MM.1S (cell line): ENCODE measurements around the gene IGFBP4.

Experiments used
- DNase-seq: peaks from one replicate; pipeline ENCODE4 v3.0.0-alpha.2; 2015
- H2AFZ ChIP-seq: fragments of 300-600 bp; sonication (generic); 2 replicates; pipeline ENCODE4 v1.6.0; 2016; ENCODE audit warnings: antibody characterized with exemption, low read length
- H3F3A ChIP-seq: fragments of 300-600 bp; sonication (generic); 2 replicates; pipeline ENCODE4 v1.6.1; 2016; ENCODE audit warnings: mild to moderate bottlenecking, antibody characterized with exemption, low read length, moderate library complexity, mixed read lengths; ENCODE audit not compliant: insufficient read depth
- H3K27ac ChIP-seq: fragments of 300-600 bp; sonication (generic); 2 replicates; pipeline ENCODE4 v1.5.1; 2016; ENCODE audit warnings: mild to moderate bottlenecking, low read length
- H3K27me3 ChIP-seq: fragments of 300-600 bp; sonication (generic); replicated peaks from 2 replicates; pipeline ENCODE4 v1.6.0; 2016; ENCODE audit warnings: low read length; ENCODE audit not compliant: insufficient read depth
- H3K36me3 ChIP-seq: fragments of 300-600 bp; sonication (generic); replicated peaks from 2 replicates; pipeline ENCODE4 v1.6.1; 2016; ENCODE audit warnings: mild to moderate bottlenecking, low read length, mixed read lengths; ENCODE audit not compliant: insufficient read depth
- H3K4me1 ChIP-seq: fragments of 300-600 bp; sonication (generic); 2 replicates; pipeline ENCODE4 v1.6.1; 2016; ENCODE audit warnings: low read length, mixed read lengths
- H3K4me2 ChIP-seq: fragments of 300-600 bp; sonication (generic); 2 replicates; pipeline ENCODE4 v1.6.0; 2016; ENCODE audit warnings: low read depth, low read length
- H3K4me3 ChIP-seq: fragments of 300-600 bp; sonication (generic); 2 replicates; pipeline ENCODE4 v1.5.1; 2016; ENCODE audit warnings: low read length, mixed read lengths
- H3K79me2 ChIP-seq: fragments of 300-600 bp; sonication (generic); 2 replicates; pipeline ENCODE4 v1.6.1; 2016; ENCODE audit warnings: mixed run types, low read length, mixed read lengths
- H3K9ac ChIP-seq: fragments of 300-600 bp; sonication (generic); 2 replicates; pipeline ENCODE4 v1.6.1; 2016; ENCODE audit warnings: low read length, mixed read lengths
- H3K9me2 ChIP-seq: fragments of 300-600 bp; sonication (generic); replicated peaks from 2 replicates; pipeline ENCODE4 v1.6.1; 2016; ENCODE audit warnings: mild to moderate bottlenecking, low read length, mixed read lengths; ENCODE audit not compliant: insufficient read depth
- H3K9me3 ChIP-seq: fragments of 300-600 bp; sonication (generic); replicated peaks from 2 replicates; pipeline ENCODE4 v1.6.1; 2016; ENCODE audit warnings: mild to moderate bottlenecking, low read length, mixed read lengths; ENCODE audit not compliant: insufficient read depth
- H4K20me1 ChIP-seq: fragments of 300-600 bp; sonication (generic); 2 replicates; pipeline ENCODE4 v1.6.1; 2016; ENCODE audit warnings: mild to moderate bottlenecking, low read length, moderate library complexity, mixed read lengths; ENCODE audit not compliant: insufficient read depth
- CTCF ChIP-seq: fragments of 300-600 bp; sonication (generic); IDR thresholded peaks from 2 replicates; pipeline ENCODE4 v1.5.1; 2016; ENCODE audit warnings: antibody characterized with exemption, low read length, mixed read lengths
- EZH2 ChIP-seq: fragments of 300-600 bp; sonication (generic); optimal IDR thresholded peaks from 2 replicates; pipeline ENCODE3; 2017; ENCODE audit warnings: low read depth, mild to moderate bottlenecking, antibody characterized with exemption, low read length, mixed read lengths
- EZH2phosphoT487 ChIP-seq: fragments of 300-600 bp; sonication (generic); IDR thresholded peaks from 2 replicates; pipeline ENCODE4 v1.6.1; 2018; ENCODE audit warnings: antibody characterized with exemption, low read length

The IGFBP4 gene

GRCh38 chr17:40459636-40460603 is 16.7 kb downstream of the IGFBP4 start:
- Histone ChIP-seq H3K9me3 (no peaks in the 10 kb centered on the region), H4K20me1 (no peaks in the 10 kb centered on the region), H3K36me3 (no peaks in the 10 kb centered on the region), H3K4me3 (no peak overlapping the region), H3K4me1 (no peaks in the 10 kb centered on the region), H3K9me2 (no peaks in the 10 kb centered on the region), H3K27me3 (peaks cover 73% of the 10 kb centered on the region), H3K9ac (no peak overlapping the region), H3F3A (no peaks in the 10 kb centered on the region), H3K27ac (no peak overlapping the region), H3K4me2 (no peak overlapping the region), H2AFZ (no peak overlapping the region), H3K79me2 (no peaks in the 10 kb centered on the region)
- no peak for DNase-seq
- no peak for TF ChIP-seq CTCF
- TF ChIP-seq EZH2: no peak
- TF ChIP-seq EZH2phosphoT487: no peak

GRCh38 chr17:40460604-40460967 is 17.3 kb downstream of the IGFBP4 start:
- Histone ChIP-seq H2AFZ (no peak overlapping the region), H3K9me3 (no peaks in the 10 kb centered on the region), H3K27me3 (peaks cover 70% of the 10 kb centered on the region), H3K4me1 (no peaks in the 10 kb centered on the region), H3K4me3 (no peak overlapping the region), H3F3A (no peaks in the 10 kb centered on the region), H3K4me2 (no peak overlapping the region), H3K27ac (no peak overlapping the region), H4K20me1 (no peaks in the 10 kb centered on the region), H3K79me2 (no peaks in the 10 kb centered on the region), H3K9ac (no peak overlapping the region), H3K36me3 (no peaks in the 10 kb centered on the region), H3K9me2 (no peaks in the 10 kb centered on the region)
- no peak for TF ChIP-seq CTCF
- no peak for TF ChIP-seq EZH2phosphoT487
- TF ChIP-seq EZH2: no peak
- no peak for DNase-seq

GRCh38 chr17:40460968-40461731 is 17.9 kb downstream of the IGFBP4 start:
- no peak overlapping the region for H3K9ac ChIP-seq
- TF ChIP-seq EZH2phosphoT487 (no peak), EZH2 (no peak), CTCF (no peak)
- H3K79me2 ChIP-seq: no peaks in the 10 kb centered on the region
- no peaks in the 10 kb centered on the region for H3K4me1 ChIP-seq
- no peak overlapping the region for H3K4me2 ChIP-seq
- peaks cover 70% of the 10 kb centered on the region for H3K27me3 ChIP-seq
- H3K27ac ChIP-seq: no peak overlapping the region
- H3F3A ChIP-seq: no peaks in the 10 kb centered on the region
- DNase-seq: no peak
- no peaks in the 10 kb centered on the region for H3K9me2 ChIP-seq
- H3K9me3 ChIP-seq: no peaks in the 10 kb centered on the region
- H4K20me1 ChIP-seq: no peaks in the 10 kb centered on the region
- no peak overlapping the region for H3K4me3 ChIP-seq
- H3K36me3 ChIP-seq: no peaks in the 10 kb centered on the region
- no peak overlapping the region for H2AFZ ChIP-seq
